Upper lobe of left lung (tissue), 6 donors: ENCODE results near the gene ATP5PO. TPM values are rescaled to one million over a fixed set of nuclear protein-coding genes. Genes with fewer than 3 reads are reported as not detected.
A peak's percentile ranks its signal among the peaks of the same experiment; 100 is the strongest.

Experiments
- ATAC-seq, 2 donors: fragments of 200-7000 bp; cut with Tn5 transposase; one replicate each; pipeline ENCODE4 v1.9.1; 2022; ENCODE audit warnings: mild to moderate bottlenecking in 2 of 2, moderate library complexity in 2 of 2; ENCODE audit not compliant: low FRiP score in 2 of 2
- DNase-seq, 2 donors: peaks; one replicate each; pipeline ENCODE4 v3.0.0-alpha.2; 2019 to 2020
- H3K27ac ChIP-seq, 4 donors: fragments of 200-600 bp; sonication (generic); one replicate each; pipeline ENCODE4 v1.5.1; 2016 to 2019
- H3K27me3 ChIP-seq, 4 donors: fragments of 200-600 bp; sonication (generic); one replicate each; pipeline ENCODE4 v1.5.1; 2017 to 2019
- H3K36me3 ChIP-seq, 4 donors: fragments of 200-600 bp; sonication (generic); one replicate each; pipeline ENCODE4 v1.5.1; 2016 to 2019
- H3K4me1 ChIP-seq, 4 donors: fragments of 200-600 bp; sonication (generic); one replicate each; pipeline ENCODE4 v1.5.1; 2018 to 2019
- H3K4me3 ChIP-seq, 4 donors: fragments of 200-600 bp; sonication (generic); one replicate each; pipeline ENCODE4 v1.5.1; 2017 to 2019; ENCODE audit warnings: mild to moderate bottlenecking in 2 of 4, moderate library complexity in 1 of 4
- H3K9me3 ChIP-seq, 4 donors: fragments of 200-600 bp; sonication (generic); one replicate each; pipeline ENCODE4 v1.5.1; 2018 to 2019
- EP300 ChIP-seq, 4 donors: sonication (generic); formaldehyde crosslinking; IDR thresholded peaks; one replicate each; pipeline ENCODE4 v1.5.1; 2017; ENCODE audit warnings: antibody characterized with exemption in 4 of 4, control low read depth in 2 of 4
- POLR2A ChIP-seq, 4 donors: fragments of 450-650 bp; IDR thresholded peaks; one replicate each; pipeline ENCODE4 v1.5.1; 2016 to 2017; ENCODE audit warnings: antibody characterized with exemption in 4 of 4, mild to moderate bottlenecking in 2 of 4
- POLR2AphosphoS5 ChIP-seq, 2 donors: sonication (generic); formaldehyde crosslinking; IDR thresholded peaks; one replicate each; pipeline ENCODE4 v1.5.1; 2017; ENCODE audit warnings: antibody characterized with exemption in 2 of 2
- WGBS, 2 donors: methylation state at CpG; one replicate each; pipeline ENCODE4 v1.1.5; 2017 to 2018; 5-methylcytosine and 5-hydroxymethylcytosine counted together
- total RNA-seq, 6 donors: library from RNA; depleted of rRNA in 4 of 6; stranded (reverse); fragments of >200 nt in 4 of 6; gene quantifications; one replicate each; pipeline versions ENCODE4 v1.1.0 to v1.2.1, GENCODE V29; 2016 to 2021
- TF ChIP-seq, protein P1 (sequence below), 6 experiments: fragments of 450-650 bp in 4 of 6; fragments of 200-600 bp in 2 of 6; sonication (generic) in 2 of 6; IDR thresholded peaks; one replicate each; pipeline ENCODE4 v1.5.1; 2016 to 2019; ENCODE audit warnings: antibody characterized with exemption in 6 of 6
- donor health status: DM: no; HTN: no; CAD: no; lungs with moderate emphysema.
- donor health status: DM: no; HTN: yes; CAD: no; lungs with severe emphysema.

Gene ATP5PO
- total RNA-seq, 6 donors from 2014 or later = 37.7 to 131 (median 102) TPM

DNA sequence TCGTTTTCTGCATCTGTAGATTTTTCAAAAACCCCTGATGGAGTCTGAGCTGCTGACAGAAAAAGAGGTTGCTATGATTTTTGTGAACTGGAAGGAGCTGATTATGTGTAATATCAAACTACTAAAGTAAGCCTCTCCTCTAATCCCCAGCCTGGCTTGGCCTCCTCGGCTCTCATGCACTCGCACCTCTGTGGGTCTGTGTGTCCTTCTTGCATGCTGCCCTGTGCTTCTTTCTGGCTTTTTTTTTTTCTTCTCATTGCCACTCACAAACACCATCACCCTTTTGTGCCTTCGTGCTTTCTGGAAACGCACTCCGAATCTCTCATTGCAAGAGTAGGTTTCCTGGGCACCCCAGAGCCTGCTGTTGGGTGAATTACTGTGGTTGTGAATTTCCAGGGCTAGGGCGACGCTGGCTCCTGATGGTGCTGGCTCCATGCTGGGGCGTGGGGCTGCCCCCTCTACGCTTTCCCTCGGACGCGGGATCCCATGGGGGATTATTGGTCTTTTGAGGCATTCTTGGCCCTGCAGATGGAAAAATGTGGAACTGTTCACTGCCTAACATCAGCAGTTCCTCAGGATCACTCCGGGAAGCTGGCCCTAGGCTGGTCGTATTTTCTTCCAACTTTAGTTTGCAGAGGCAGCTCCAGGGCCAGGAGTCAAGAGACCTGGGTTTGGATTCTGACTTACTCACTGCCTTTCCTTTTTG is 56.8 kb downstream of the ATP5PO start:
- H3K4me3 ChIP-seq = no peak overlapping the region
- H3K9me3 ChIP-seq = no peaks in the 10 kb centered on the region
- DNase-seq = no peak
- H3K36me3 ChIP-seq = no peaks in the 10 kb centered on the region
- H3K27me3 ChIP-seq = no peaks in the 10 kb centered on the region
- peak in 1 of 2 donors; percentile 9 for ATAC-seq
- no peak overlapping the region for H3K27ac ChIP-seq
- TF ChIP-seq, protein P1, sequence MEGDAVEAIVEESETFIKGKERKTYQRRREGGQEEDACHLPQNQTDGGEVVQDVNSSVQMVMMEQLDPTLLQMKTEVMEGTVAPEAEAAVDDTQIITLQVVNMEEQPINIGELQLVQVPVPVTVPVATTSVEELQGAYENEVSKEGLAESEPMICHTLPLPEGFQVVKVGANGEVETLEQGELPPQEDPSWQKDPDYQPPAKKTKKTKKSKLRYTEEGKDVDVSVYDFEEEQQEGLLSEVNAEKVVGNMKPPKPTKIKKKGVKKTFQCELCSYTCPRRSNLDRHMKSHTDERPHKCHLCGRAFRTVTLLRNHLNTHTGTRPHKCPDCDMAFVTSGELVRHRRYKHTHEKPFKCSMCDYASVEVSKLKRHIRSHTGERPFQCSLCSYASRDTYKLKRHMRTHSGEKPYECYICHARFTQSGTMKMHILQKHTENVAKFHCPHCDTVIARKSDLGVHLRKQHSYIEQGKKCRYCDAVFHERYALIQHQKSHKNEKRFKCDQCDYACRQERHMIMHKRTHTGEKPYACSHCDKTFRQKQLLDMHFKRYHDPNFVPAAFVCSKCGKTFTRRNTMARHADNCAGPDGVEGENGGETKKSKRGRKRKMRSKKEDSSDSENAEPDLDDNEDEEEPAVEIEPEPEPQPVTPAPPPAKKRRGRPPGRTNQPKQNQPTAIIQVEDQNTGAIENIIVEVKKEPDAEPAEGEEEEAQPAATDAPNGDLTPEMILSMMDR (IDR thresholded peaks at IDR 0.05) = no peak
- no peak for TF ChIP-seq POLR2A (IDR thresholded peaks at IDR 0.05)
- no peak for TF ChIP-seq EP300 (IDR thresholded peaks at IDR 0.05)
- TF ChIP-seq POLR2AphosphoS5 (IDR thresholded peaks at IDR 0.05) = no peak
- WGBS, 2 donors = 65 to 74% methylated on average over 15 of the region's 15 CpGs
- no peaks in the 10 kb centered on the region for H3K4me1 ChIP-seq

DNA sequence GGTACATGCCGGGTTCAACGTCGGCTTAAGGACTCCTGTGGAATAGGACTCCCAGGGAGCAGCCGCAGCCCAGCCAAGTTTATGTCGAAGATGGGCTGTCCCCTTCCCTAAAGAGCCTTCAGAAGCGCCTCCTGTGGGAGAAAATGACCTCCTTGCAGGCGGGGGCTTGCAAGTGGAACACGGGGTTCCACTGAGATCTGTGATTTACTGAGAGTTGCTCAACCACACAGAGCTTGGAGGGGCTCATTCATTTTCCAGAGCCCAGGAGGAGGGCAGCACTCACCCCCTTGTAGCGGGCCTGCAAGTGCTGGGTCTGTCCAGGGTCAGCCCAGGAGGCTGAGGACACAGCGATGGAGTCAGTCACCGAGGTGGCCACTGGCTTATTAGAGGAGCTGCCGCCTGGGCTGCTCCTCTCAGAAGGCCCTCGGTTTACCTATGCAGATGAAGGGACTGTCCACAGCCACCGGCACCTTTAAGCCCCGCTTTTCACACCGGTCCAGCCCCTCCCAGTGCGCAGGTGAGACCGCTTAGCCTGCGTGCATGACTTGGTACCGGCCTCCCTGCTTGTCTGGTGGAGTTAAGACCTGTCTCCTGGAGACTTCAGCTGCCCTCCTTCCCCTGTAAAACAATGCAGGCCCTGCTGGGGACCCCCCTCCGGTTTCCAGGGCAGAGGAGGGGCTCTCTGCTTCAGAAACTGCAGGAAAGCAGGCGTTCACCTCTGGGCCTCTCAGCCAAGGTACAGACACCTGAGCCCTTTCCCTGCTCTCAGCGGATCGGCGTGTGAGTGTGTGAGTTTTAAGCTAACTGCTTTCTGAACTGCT is 57.5 kb downstream of the ATP5PO start:
- no peak for ATAC-seq
- no peak for DNase-seq
- 80 to 84% methylated on average over 20 to 24 of the region's 25 CpGs for WGBS, 2 donors
- Histone ChIP-seq H3K4me3 (no peak overlapping the region), H3K4me1 (no peaks in the 10 kb centered on the region), H3K36me3 (no peaks in the 10 kb centered on the region), H3K9me3 (no peaks in the 10 kb centered on the region), H3K27ac (no peak overlapping the region), H3K27me3 (no peaks in the 10 kb centered on the region)
- TF ChIP-seq EP300 (IDR thresholded peaks at IDR 0.05) (no peak), POLR2AphosphoS5 (IDR thresholded peaks at IDR 0.05) (no peak), POLR2A (IDR thresholded peaks at IDR 0.05) (no peak)
- TF ChIP-seq, protein P1 (IDR thresholded peaks at IDR 0.05) = no peak

DNA sequence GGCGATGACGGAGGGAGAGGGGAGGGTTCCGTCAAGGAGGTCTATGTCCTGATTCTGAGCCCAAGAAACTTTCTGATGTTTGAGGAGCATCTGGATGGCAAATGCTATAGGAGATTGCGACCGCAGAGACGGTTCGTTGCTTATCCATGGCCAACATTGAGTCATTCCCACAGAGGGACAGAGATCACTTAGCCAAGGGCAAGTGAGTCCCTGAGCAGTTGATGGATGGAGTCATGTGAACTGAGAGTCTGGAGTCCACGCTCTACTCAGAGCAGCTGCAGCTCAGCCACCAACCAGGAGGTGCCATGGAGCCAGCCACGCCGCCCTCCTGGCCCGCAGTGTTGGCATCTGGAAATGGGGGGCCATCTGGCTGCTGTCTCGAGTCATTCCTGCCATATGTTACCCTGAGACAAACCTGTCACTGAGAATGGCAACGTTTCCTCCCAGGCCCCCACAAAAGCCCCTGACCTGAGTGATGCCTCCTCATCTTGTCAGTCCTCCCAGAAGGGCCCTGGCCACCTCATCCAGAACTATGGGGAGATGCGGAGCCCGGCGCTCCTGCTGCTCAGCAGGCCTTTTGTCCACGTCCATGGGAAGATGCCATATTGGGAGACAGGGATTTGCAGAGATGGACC is 58.6 kb downstream of the ATP5PO start:
- no peaks in the 10 kb centered on the region for H3K9me3 ChIP-seq
- WGBS, 2 donors = 89 to 92% methylated on average over 9 to 17 of the region's 17 CpGs

DNA sequence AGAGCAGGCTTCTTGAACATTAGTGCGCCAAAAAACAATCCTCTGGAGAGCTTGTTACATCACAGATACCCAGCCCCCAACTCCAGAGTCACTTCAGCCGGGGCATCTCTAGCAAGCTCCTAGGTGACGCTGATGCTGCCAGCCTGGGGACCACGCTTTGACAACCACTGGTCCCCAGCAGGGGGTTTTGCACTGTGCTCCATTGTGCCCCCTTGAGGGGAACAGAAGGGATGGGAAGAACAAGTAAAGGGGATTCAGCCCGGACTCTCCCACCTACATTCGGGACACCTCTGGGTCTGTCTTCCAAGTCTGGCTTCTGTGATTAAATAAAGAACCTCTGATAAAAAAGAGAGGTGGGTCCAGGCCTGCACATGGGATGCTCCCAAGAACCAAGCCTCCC is 60.4 kb downstream of the ATP5PO start:
- Histone ChIP-seq H3K27me3 (no peaks in the 10 kb centered on the region), H3K4me3 (no peak overlapping the region), H3K9me3 (no peaks in the 10 kb centered on the region), H3K27ac (no peak overlapping the region), H3K4me1 (no peaks in the 10 kb centered on the region), H3K36me3 (no peaks in the 10 kb centered on the region)
- WGBS, 2 donors = 90 to 95% methylated on average over 6 of the region's 6 CpGs
- no peak for DNase-seq
- TF ChIP-seq EP300 (IDR thresholded peaks at IDR 0.05) (no peak), POLR2AphosphoS5 (IDR thresholded peaks at IDR 0.05) (no peak), POLR2A (IDR thresholded peaks at IDR 0.05) (no peak)
- TF ChIP-seq, protein P1 (IDR thresholded peaks at IDR 0.05) = no peak
- no peak for ATAC-seq

More for the DNA sequence above, 58.6 kb downstream of the ATP5PO start:
- Histone ChIP-seq H3K36me3 (no peaks in the 10 kb centered on the region), H3K27me3 (no peaks in the 10 kb centered on the region), H3K4me3 (no peak overlapping the region), H3K4me1 (no peaks in the 10 kb centered on the region), H3K27ac (no peak overlapping the region)
- no peak for ATAC-seq
- DNase-seq = no peak
- TF ChIP-seq EP300 (IDR thresholded peaks at IDR 0.05) (no peak), POLR2A (IDR thresholded peaks at IDR 0.05) (no peak), POLR2AphosphoS5 (IDR thresholded peaks at IDR 0.05) (no peak)
- TF ChIP-seq, protein P1 (IDR thresholded peaks at IDR 0.05) = no peak
